Measurements from ENCODE around the gene REN.

DNA sequence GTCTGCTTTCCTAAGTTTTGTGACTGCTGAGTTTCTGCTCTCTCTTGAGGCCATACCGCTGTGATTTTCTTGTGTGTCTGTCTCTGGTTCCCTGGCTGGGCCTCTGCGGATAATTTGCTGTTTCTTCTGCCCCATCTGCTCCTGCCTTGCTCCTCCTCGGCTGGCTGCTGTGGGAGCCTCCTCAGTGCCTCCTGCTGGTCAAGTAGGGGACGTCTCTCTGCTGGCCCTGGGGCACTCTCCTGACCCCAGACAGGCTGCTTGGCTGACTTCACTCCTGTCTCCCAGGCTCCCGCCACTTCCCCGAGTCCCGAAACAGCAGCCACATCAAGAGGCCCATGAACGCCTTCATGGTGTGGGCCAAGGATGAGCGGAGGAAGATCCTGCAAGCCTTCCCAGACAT, 42.8 kb downstream of the REN start:
- TF ChIP-seq POLR2A (IDR thresholded peaks at IDR 0.05) = no peak
- TF ChIP-seq, protein P1, sequence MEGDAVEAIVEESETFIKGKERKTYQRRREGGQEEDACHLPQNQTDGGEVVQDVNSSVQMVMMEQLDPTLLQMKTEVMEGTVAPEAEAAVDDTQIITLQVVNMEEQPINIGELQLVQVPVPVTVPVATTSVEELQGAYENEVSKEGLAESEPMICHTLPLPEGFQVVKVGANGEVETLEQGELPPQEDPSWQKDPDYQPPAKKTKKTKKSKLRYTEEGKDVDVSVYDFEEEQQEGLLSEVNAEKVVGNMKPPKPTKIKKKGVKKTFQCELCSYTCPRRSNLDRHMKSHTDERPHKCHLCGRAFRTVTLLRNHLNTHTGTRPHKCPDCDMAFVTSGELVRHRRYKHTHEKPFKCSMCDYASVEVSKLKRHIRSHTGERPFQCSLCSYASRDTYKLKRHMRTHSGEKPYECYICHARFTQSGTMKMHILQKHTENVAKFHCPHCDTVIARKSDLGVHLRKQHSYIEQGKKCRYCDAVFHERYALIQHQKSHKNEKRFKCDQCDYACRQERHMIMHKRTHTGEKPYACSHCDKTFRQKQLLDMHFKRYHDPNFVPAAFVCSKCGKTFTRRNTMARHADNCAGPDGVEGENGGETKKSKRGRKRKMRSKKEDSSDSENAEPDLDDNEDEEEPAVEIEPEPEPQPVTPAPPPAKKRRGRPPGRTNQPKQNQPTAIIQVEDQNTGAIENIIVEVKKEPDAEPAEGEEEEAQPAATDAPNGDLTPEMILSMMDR (IDR thresholded peaks at IDR 0.05) = no peak
- no peak for TF ChIP-seq POLR2AphosphoS5 (IDR thresholded peaks at IDR 0.05)

All from breast epithelium (tissue), 3 donors.